A673 (cell line): ENCODE data around the gene IL34. TPM values are rescaled to one million over a fixed set of nuclear protein-coding genes. Genes with fewer than 3 reads are reported as not detected.

ENCODE experiments used
- BruUV-seq: library from RNA; stranded (reverse); fragments of 400-500 nt; replicated peaks from 2 replicates; lab custom pipeline; 2021; lab: Mats Ljungman, UMichigan
- CTCF ChIA-PET: fragments of 300-600 bp; sonication (Branson Sonifier 250); formaldehyde crosslinking; loops from one replicate; lab custom pipeline; 2022; ENCODE audit warnings: antibody characterized with exemption; lab: Charles Lee
- POLR2A ChIA-PET: fragments of 300-600 bp; sonication (Branson Sonifier 250); formaldehyde crosslinking; loops from one replicate; lab custom pipeline; 2022; ENCODE audit warnings: antibody characterized with exemption; ENCODE audit not compliant: low non-redundant PET; lab: Charles Lee
- DNase-seq: peaks from one replicate; pipeline ENCODE4 v3.0.0-alpha.2; 2015; ENCODE audit warnings: low spot score
- H3K27ac ChIP-seq: fragments of 200-600 bp; sonication (generic); 2 replicates; pipeline ENCODE4 v1.5.1; 2016; ENCODE audit warnings: mixed run types, low read depth, mild to moderate bottlenecking, mixed read lengths, antibody characterized with exemption, low read length; ENCODE audit not compliant: poor library complexity, severe bottlenecking
- H3K27me3 ChIP-seq: fragments of 200-600 bp; sonication (generic); replicated peaks from 2 replicates; pipeline ENCODE4 v1.6.1; 2017; ENCODE audit warnings: mixed run types, low read depth, mild to moderate bottlenecking, mixed read lengths, antibody characterized with exemption, low read length; ENCODE audit not compliant: insufficient read depth, poor library complexity
- H3K36me3 ChIP-seq: fragments of 200-600 bp; sonication (generic); 2 replicates; pipeline ENCODE4 v1.6.1; 2016; ENCODE audit warnings: mixed run types, mild to moderate bottlenecking, mixed read lengths, antibody characterized with exemption, low read length; ENCODE audit not compliant: insufficient read depth, poor library complexity, severe bottlenecking
- H3K4me1 ChIP-seq: fragments of 200-600 bp; sonication (generic); 2 replicates; pipeline ENCODE4 v1.6.1; 2017; ENCODE audit warnings: mixed run types, mild to moderate bottlenecking, mixed read lengths, antibody characterized with exemption, low read length; ENCODE audit not compliant: insufficient read depth, poor library complexity, severe bottlenecking
- H3K4me3 ChIP-seq: fragments of 200-600 bp; sonication (generic); 2 replicates; pipeline ENCODE4 v1.5.1; 2016; ENCODE audit warnings: low read depth, mixed run types, mild to moderate bottlenecking, mixed read lengths, low read length; ENCODE audit not compliant: poor library complexity, severe bottlenecking
- H3K9me3 ChIP-seq: fragments of 200-600 bp; sonication (generic); 2 replicates; pipeline ENCODE4 v1.6.1; 2016; ENCODE audit warnings: mixed run types, low read depth, mild to moderate bottlenecking, mixed read lengths, antibody characterized with exemption, low read length; ENCODE audit not compliant: poor library complexity, severe bottlenecking
- CTCF ChIP-seq: fragments of 300-800, 200-600 bp; sonication (generic); conservative IDR thresholded peaks from 2 replicates; pipeline ENCODE4 v1.5.1; 2017; ENCODE audit warnings: low read depth, mild to moderate bottlenecking, antibody characterized with exemption, low read length, moderate library complexity, mixed read lengths
- EZH2 ChIP-seq: fragments of 200-600 bp; sonication (generic); IDR thresholded peaks from 2 replicates; pipeline ENCODE4 v1.6.1; 2017; ENCODE audit warnings: borderline replicate concordance, low read depth, mild to moderate bottlenecking, mixed read lengths, antibody characterized with exemption, low read length; ENCODE audit not compliant: poor library complexity, severe bottlenecking
- intact Hi-C: fragments of 100-400 bp; cut with micrococcal nuclease; formaldehyde crosslinking; loops from one replicate; pipeline ENCODE4 v1.10.0; 2022; ENCODE audit not compliant: unreplicated experiment
- total RNA-seq: library from RNA; stranded (reverse); gene quantifications from 2 replicates; pipeline ENCODE4 v1.2.3, GENCODE V29; 2021

IL34 gene
- total RNA-seq, 1 experiment from 2014 or later: not detected

GRCh38 chr16:70661534-70661917 is 15.2 kb downstream of the IL34 start:
- no peaks in the 10 kb centered on the region for H3K9me3 ChIP-seq
- H3K4me3 ChIP-seq: no peak overlapping the region
- BruUV-seq: no TSS peak
- TF ChIP-seq CTCF: no peak
- no peak overlapping the region for H3K27ac ChIP-seq
- intact Hi-C loops: no loop called here
- ChIA-PET CTCF (no interaction called here), POLR2A (no interaction called here)
- H3K27me3 ChIP-seq: no peaks in the 10 kb centered on the region
- peaks cover 35% of the 10 kb centered on the region for H3K36me3 ChIP-seq
- H3K4me1 ChIP-seq: no peaks in the 10 kb centered on the region
- no peak for DNase-seq

- intact Hi-C loops: no loop called here
- Histone ChIP-seq H3K9me3 (no peaks in the 10 kb centered on the region), H3K4me3 (no peak overlapping the region), H3K36me3 (peaks cover 39% of the 10 kb centered on the region), H3K27ac (no peak overlapping the region), H3K4me1 (no peaks in the 10 kb centered on the region), H3K27me3 (no peaks in the 10 kb centered on the region)
- DNase-seq: no peak
- TF ChIP-seq EZH2: no peak
- TF ChIP-seq CTCF: no peak
- ChIA-PET POLR2A (no interaction called here), CTCF (no interaction called here)
- TSS peak; percentile 61 for BruUV-seq
These were observed 15.7 kb downstream of the IL34 start for GRCh38 chr16:70661918-70662641.

DNA sequence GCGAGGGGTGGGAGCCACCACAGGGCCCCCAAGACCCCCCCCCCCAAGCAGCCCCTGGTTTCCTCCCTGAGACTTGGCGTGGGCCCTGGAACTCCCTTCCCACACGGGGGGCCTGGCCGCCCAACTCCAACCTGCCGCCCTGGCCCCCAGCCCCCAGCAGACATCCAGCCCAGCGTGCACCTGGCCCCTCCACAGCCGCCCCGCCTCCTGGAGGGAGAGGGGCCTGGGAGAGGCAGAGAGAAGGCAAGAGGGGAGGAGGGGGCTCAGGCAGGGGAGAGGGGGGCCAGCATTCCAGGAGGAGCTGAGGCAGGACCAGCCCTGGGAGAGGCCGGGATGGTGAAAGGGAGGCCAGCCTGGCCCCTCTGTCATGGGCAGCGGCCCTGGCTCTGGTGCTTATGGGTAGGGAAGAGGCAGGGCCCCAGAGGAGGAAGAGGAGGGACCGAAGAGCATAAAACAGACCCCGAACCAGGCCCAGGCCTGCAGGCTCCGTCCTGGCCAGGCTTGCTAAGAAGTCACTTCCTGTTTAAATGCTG is 16.7 kb downstream of the IL34 start:
- TF ChIP-seq EZH2 (no peak), CTCF (no peak)
- Histone ChIP-seq H3K27ac (no peak overlapping the region), H3K27me3 (no peaks in the 10 kb centered on the region), H3K36me3 (peaks cover 39% of the 10 kb centered on the region), H3K9me3 (no peaks in the 10 kb centered on the region), H3K4me1 (no peaks in the 10 kb centered on the region), H3K4me3 (no peak overlapping the region)
- CTCF ChIA-PET: no interaction called here
- DNase-seq: no peak
- intact Hi-C loops: no loop called here
- BruUV-seq: no TSS peak
- POLR2A ChIA-PET: no interaction called here
